GM18870 (cell line): ENCODE data around the gene ZC3H6.
"Not testable (repeated sequence)": the region's sequence is repeated elsewhere in the genome, so short reads cannot be mapped to it uniquely, and the experiment has no call there.

Experiments used
- ATAC-seq: cut with Tn5 transposase; IDR thresholded peaks from one replicate; pipeline ENCODE4 v1.9.1; 2021; ENCODE audit warnings: moderate library complexity; ENCODE audit not compliant: unreplicated experiment

The ZC3H6 gene

DNA sequence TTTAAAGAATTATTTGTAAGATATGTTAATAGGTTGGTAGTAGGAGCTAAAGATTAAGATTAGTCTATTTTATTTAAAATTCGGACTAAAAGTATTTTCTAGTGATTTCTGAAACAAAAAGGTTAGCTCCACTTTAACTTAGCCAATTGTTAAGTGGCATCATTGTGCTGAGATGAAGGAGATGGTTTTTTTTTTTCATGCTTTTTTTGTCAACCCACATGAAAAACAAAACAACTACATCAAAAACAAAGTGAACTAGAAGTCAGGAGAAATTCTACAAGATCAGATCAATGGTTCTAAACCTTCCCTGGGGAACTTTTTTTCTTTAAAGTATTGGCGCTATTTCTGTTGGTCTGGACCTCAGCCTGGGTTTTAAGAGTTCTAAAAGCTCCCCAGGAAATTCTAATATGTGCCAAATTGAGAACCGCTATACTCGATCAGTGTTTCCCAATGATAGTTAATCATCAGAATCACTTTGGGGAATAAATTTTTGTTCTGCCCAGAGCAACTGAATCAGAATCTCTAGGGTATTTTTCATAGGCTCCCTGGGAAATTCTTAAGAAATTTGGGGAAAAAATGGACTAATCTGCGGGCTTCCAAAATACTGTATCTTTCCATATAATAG lies 2.3 kb downstream of the ZC3H6 start:
- ATAC-seq, result no peak

DNA sequence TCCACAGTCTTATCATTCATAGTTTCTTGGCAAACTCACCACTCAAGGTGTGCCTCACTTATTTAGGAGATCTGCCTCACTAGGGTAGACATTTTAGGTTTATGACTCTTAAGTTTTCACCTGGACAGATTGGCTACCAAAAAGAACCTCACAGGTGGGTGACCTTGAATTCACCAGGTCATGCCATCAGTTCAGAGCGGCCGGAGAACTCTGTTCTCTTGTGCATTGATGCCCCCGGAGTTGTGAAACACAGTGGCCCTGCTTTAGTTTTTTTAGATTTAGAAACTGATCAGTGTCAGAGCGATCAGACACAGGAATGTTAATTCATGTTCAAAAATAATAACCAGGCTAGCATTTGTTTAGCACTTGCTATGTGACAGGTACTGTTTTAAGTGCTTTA lies 6.7 kb downstream of the ZC3H6 start:
- not testable (repeated sequence) for ATAC-seq

DNA sequence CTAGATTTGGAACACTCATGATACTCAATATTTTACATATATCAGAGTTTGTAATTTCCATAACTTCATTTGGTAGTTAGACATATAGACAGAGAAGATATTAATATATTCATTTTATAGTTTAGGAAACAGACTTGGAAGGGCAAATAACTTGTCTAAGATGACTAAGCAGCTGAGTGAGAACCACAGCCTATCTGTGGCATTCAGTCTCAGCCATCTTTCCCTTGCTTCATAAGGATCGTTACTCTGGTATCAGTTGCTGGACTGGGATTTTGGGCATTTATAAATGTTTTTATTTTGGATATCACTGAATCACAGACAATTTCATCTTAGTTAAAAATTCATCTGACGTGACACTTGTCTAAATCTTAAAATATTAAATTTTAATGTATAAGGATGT lies 8.1 kb downstream of the ZC3H6 start:
- ATAC-seq, result not testable (repeated sequence)

DNA sequence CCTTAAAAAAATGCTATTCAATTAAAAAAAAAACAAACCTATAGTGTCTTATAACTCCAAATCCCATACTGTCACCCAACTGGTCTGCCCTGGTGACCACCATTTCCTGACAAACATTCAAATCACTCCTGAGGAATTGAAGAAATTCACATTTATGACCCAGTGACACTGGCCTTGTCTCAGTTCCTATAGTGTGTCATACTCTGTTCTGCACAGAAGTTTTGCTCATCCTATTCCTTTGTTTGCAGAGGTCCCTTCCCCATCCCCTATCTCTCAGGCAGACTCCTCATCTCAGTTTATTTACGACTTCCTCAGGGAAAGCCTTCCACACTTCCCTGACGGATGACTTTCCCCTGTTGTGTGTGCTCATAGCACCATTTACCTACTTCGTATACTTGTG lies 14.7 kb downstream of the ZC3H6 start:
- no peak for ATAC-seq

DNA sequence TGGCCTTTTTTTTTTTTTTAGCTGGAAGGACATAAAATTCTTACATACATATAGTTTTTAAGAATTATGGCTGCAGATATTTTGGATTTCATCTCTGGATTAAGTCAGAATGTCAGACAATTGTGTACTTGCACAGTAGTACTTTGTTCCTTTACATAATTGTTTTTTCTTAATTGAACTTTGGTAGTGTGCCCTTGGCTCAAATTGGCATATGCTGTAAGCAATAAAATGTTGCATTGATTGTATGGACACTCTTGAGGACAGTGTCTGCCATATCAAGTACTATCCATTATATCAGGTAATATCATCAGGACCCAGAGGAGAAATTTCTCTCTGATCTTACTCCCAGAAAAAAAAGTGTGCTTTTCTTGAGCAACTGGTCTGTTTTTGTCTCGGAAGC lies 15.3 kb downstream of the ZC3H6 start:
- no peak for ATAC-seq

DNA sequence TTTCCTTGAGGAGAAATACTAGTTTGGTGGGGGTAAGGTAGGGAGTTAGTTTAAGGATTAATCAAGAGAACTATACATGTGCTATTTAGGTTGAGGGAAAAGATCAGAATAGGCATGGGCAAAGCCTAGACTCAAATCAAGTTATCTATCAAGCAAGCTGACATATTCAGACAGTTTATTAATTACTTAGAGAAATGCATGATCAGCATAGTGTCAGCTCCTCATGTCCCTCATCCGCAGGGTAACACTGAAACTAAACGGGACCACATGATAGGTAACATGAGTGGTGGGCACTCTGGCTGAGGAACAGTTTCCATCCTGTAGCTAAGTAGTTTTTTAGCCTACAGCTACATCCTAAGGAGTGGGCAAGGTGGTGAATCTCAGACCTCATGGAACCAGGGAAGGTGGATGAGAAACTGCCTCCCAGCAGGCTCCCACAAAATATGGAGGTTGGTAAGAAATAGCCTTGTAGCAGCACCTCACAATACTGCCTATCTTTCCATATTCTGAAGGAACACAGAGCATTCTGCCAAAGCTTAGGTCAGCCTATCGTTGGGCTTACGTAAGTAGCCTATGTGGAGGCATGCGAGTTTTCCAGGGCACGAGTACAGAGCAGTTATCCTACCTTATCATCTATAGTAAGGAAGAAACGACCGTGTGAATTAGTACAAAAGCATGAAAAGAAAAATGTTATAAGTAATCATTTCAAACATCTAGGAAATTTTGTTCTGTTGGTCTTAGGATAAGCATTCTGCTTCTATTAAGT lies 18.4 kb downstream of the ZC3H6 start:
- no peak for ATAC-seq

DNA sequence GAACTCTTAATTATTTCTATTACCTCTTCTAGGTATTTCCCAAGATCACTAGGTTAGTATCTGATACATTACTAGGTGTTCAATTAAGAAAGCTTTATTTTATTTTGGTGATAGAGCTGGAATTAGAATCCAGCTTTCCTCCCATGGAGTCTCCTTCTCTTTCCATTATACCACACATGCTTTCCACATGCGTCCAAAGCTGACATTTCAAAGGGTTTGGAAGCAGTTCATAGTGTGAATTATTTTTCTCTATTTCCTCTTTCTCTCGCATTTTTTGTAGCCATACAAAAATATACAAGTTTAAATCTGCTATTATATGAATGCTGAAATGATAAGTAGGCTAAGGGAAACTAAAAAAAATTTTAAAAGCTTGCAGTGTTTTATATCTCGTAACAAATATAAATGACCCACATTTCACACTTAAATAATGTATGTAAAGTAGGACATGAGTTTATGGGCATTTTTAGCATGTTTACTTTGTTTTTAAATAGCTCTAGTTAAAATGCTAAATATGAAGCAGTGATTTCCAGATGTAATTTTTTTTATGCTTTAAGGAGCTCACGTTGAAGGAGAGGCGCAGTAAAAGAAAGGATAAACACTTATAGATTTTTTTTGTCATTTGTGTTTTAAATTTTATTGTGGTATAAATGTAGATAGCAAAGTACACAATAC lies 20.1 kb downstream of the ZC3H6 start:
- no peak for ATAC-seq

DNA sequence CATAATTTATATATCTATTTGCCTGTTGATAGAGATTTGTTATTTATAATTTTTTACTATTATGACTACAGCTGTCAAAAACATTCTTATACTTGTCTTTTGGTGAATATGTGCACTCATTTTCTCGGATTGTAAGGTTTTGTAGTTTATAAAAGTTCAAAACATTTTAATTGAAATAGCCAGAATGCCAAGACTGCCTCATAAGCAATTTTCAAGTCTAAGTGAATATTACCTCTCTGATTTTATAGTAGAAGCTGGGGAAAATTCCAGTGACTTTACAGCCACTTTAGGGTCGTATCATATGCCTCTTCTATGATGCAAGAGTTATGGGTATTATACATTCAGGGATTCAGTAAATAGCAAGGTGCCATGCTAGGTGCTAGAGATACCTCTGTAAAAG lies 21.0 kb downstream of the ZC3H6 start:
- no peak for ATAC-seq

DNA sequence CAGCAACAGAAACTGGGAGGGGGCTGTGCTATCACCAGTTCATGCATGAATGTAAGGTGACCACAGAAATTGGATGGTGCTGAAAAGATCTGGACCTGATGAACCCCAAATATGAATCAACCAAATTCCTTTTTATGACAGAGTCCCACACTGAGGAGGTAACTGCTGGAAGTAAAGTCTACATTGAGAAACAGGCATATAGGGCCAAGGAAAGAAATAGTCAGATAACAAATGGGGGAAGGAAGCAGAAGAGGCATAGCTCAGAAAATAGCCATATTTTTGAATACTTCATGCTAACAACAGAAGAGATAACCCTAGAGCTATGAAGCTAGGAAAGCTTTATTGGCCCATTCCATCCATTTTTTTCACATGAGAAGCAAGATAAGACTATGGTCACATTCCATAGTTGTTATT lies 25.8 kb downstream of the ZC3H6 start:
- ATAC-seq, result no peak

DNA sequence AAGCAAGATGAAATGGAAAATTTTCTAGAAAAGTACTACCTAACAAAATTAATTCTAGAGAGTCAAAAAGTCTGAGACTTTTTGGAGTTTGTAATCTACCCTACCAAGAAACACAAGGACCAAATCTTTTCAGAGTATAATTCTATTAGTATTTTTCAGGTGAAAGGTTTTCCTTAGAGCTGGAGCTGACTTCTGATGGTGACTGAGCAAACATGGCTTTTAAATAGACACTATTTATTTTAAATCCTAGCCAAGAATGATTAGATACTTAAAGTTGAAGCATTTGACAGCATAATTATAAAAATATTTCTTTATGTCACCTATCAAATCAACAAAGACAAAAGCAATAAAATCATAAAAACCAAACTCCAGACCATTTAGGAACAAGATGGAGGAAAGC lies 26.6 kb downstream of the ZC3H6 start:
- no peak for ATAC-seq

DNA sequence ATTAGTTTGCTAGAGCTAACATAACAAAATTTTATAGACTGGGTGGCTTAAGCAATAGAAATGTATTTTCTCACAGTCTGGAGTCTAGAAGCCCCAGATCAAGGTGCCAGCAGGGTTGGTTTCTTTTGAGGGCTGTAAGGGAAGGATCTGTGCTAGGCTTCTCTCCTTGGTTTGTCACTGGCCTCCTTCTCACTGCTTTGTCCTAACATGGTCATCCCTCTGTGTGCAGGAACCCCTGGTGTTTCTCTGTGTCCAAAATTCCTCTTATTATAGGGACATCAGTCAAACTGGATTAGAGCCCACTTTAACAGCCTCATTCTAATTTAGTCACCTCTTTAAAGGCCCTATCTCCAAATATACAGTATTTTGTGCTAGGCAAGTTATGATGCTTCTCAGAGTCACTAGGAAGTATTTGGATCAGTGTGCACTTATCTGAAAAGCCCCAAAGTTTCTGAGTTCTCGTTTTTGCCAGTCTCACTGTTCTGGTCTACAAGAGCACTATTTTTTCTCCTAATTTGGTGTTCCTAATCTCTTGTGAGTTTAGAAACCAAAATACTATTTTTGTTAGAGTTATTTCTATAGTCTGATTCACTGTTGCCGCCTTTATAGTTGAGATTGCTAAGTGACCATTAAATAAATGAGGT lies 29.0 kb downstream of the ZC3H6 start:
- no peak for ATAC-seq

DNA sequence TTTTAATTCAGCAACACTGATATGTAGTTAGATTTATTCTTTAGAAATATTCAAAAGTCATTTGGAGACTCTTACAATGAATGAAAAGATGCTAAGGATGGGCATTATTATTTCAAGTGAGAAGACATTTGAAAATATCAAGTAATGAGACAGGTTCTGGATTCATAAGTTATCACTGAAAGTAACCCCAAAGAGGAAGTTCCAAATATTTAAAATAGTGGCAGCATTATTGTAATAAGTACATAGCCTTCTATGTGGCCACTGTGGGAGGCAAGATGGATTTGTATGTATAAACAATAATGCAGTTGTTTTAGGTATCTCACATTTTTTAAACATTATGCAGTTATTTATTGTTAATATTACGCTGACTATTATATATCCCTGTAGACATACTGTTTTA lies 29.7 kb downstream of the ZC3H6 start:
- no peak for ATAC-seq

DNA sequence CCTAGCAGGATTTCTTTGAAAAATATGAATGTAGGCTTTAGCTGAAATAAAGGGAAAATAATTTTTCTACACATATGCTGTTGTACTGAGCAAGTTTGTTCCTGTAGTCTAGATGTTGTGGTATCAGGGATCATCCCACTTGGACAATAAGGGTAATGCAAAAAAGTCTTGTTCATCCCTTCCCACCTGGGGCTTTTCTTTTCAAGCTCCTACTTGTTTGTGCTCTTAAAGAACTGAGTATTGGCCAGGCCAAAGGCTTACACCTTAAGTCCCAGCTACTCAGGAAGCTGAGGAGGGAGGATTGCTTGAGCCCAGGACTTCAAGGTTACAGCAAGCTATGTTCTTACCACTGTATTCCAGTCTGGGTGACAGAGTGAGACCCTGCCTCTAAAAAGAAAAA lies 35.5 kb downstream of the ZC3H6 start:
- no peak for ATAC-seq

DNA sequence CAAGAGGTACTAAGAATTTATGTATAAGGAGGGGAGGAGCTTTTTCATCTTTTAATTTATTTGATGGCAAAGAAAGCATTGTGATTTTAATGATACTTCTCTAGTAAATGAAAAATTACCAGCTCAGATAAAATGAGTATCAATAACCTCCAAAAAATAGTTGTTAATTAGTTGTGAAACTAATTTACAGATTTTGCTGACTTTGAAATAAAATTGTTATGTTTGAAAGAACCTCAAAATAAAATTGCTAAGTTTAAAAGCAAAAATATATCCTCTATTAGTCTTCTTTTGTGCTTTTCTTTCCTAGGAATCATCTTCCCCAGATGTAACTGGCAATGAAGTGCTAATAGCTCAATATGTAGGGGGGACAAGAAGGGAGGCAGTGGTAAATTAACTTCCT lies 36.5 kb downstream of the ZC3H6 start:
- ATAC-seq, result no peak

DNA sequence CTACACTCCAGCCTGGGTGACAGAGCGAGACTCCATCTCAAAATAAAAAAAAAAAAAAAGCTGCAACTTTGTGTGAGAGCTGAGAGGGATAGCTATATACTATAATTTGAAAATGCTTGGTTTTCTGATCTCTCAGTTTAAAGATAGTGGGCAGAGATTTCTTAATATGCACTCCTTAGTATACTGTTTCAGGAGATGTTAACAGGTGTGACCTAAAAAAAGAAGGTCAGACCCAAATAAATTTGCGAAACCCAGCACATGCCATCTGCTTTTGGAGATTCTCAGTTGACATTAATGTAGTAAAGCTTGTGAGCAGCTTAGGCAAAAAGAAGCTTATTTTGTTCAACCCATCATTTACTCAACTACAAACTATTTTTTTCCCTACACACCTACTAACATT lies 37.4 kb downstream of the ZC3H6 start:
- no peak for ATAC-seq

DNA sequence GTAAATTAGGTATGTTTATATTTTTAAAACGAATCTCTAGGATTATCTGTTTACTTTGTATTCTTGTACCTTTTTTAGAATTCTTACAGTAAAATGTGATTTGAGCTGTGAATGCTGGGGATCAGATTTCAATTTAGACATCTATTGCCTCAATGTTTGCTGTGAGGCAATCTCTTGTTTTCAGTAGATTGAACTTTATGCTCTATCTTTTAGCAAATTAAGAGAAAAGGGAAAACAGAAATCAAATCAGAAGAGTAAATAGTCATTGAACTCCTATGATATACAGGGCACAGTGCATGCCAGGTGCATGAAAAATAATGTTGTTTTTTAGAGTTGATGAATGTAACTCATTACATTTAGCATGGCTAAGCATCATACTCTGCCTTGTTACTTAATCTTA lies 39.5 kb downstream of the ZC3H6 start:
- ATAC-seq, result no peak

DNA sequence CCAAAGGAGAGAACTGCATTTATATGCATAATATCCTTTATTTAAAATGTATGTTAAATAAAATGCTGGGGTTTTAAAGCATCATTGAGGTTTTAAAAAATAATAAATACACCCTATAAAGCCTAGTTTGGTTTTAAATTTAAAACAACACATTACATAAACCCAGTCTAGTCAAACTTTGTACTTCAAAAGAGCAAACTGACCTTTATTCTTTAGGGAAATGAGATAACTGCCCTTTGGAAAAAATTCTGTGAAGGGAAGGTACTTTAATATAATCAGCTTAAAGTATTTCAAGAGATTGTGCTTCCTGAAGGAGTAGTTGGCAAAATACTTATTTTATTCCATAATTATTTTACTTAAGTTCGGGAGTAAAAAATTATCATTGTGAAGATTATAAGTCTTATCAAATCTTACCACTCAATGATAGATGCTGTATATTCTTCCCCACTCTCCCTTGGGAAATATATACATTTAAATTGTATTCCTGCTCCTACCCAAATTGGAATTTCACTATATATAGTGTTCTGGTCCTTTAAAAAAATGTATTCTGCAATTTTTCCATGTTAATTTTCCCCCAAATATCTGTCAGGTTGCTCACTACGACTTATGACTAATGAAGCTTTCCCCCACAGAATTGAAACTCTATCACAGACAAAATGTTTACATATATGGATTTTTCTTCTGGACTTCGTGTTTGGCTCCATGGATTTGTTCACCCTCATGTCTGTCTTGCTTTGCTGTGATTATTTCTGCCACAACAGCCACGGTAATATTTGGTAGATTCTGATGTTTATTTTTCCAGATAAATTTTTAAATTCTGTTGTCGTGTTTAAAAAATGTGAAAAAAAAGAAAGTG lies 42.1 kb downstream of the ZC3H6 start:
- ATAC-seq, result no peak

DNA sequence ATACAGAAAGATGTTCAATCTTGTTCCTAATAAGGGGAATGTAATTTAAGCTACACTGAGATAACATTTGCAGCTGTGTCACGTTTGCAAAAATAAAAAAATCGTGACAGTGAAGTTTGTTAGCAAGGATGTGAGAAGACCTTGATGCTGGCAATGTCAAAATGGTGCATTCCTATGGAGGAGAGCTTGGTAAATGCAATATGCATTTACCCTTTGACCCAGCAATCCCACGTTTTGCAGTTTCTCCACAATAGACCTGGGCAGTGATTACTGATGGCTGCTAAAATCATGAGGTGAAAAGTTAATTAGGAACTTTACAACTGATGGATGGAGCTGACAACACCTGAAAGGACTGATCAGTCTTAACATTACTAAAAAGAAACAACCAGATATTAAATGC lies 43.1 kb downstream of the ZC3H6 start:
- ATAC-seq, result no peak

DNA sequence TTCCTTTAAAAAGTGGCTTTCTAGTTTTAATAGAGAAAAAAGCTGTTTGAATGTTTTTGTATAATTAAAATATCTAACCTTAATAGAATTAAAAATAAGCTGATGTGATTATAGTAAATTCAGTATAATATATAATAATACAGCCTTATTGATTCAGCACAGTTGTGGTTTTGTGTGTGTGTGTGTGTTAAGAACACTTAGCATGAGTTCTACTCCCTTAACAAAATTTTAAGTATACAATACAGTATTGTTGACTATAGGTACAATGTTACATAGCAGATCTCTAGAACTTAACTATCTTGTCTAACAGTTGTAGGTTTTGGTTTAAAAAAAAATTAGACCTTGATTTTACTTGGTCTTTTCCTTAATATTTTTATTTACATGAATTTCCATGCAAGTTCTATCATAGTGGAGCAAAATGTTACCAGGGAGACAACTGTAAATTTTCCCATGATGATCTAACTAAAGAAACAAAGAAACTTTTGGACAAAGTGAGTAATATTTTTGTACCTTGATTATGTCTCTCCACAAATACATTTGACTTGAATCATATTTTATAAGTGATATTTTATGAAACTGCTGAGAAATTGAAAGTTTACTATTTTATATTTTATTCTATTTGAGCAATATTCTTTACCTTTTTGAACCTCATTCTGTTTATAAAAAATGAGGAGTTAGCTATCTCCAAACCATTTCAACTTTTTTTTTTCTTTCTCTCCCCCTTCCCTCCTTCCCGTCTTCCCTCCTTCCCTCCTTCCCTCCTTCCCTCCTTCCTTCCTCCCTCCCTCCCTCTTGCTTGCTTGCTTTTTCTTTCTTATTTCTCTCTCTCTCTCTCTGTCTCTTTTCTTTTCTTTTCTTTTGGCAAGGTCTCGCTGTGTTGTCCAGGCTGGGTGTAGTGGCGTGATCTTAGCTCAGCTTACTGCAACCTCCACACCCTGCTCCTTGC lies 46.3 kb downstream of the ZC3H6 start:
- ATAC-seq, result no peak

DNA sequence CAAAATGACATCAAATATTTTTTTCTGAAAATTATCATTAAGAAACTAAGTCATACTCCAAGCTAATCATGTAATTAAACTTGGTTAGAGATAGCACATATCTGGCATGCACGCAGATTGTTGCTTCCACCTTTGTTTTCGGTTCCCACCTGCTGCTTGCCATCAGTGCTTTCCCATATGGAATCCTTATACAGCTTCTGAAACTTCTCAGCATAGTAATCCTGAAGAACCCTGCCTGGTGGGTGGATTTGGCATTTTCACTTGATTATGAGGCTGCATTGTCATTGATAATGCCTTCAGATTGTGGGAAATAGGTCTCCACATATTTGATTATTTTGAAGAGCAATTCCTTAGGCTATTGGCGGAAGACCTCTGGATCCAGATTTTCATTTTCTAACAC lies 47.5 kb downstream of the ZC3H6 start:
- no peak for ATAC-seq
